Esophagus muscularis mucosa (tissue), 4 donors: ENCODE results near the gene SUPV3L1. TPM values are rescaled to one million over a fixed set of nuclear protein-coding genes. Genes with fewer than 3 reads are reported as not detected.

ENCODE experiments used
- DNase-seq: peaks from one replicate; pipeline ENCODE4 v3.0.0-alpha.2; 2017; ENCODE audit errors: extremely low spot score
- H3K27ac ChIP-seq, 4 donors: fragments of 200-600 bp; sonication (generic); replicated peaks in 1 of 4; 1 replicate in 3 of 4; 2 replicates in 1 of 4; pipeline ENCODE4 v1.5.1; 2016 to 2019; ENCODE audit warnings: mild to moderate bottlenecking in 1 of 4
- H3K27me3 ChIP-seq, 4 donors: fragments of 200-600 bp; sonication (generic); one replicate each; pipeline versions ENCODE4 v1.5.1 to v1.6.0; 2016 to 2019
- H3K36me3 ChIP-seq, 4 donors: fragments of 200-600 bp; sonication (generic); one replicate each; pipeline ENCODE4 v1.5.1; 2016 to 2019
- H3K4me1 ChIP-seq, 4 donors: fragments of 200-600 bp; sonication (generic); one replicate each; pipeline ENCODE4 v1.5.1; 2016 to 2019
- H3K4me3 ChIP-seq, 4 donors: fragments of 200-600 bp; sonication (generic); 1 replicate in 2 of 4; 2 replicates in 2 of 4; pipeline ENCODE4 v1.5.1; 2016 to 2019; ENCODE audit warnings: mild to moderate bottlenecking in 4 of 4, moderate library complexity in 1 of 4
- H3K9me3 ChIP-seq, 4 donors: fragments of 200-600 bp; sonication (generic); 1 replicate in 3 of 4; 2 replicates in 1 of 4; pipeline ENCODE4 v1.5.1; 2016 to 2019
- CTCF ChIP-seq, 3 experiments: fragments of 200-600 bp in 2 of 3; fragments of 450-650 bp in 1 of 3; sonication (generic) in 2 of 3; IDR thresholded peaks; one replicate each; pipeline ENCODE4 v1.5.1; 2017 to 2019; ENCODE audit warnings: antibody characterized with exemption in 3 of 3, mild to moderate bottlenecking in 2 of 3, moderate library complexity in 1 of 3
- EP300 ChIP-seq: sonication (generic); formaldehyde crosslinking; IDR thresholded peaks from one replicate; pipeline ENCODE4 v1.6.1; 2017; ENCODE audit warnings: antibody characterized with exemption
- POLR2A ChIP-seq: fragments of 450-650 bp; IDR thresholded peaks from one replicate; pipeline ENCODE4 v1.6.1; 2017; ENCODE audit warnings: antibody characterized with exemption, moderate library complexity, mild to moderate bottlenecking, low read depth
- POLR2AphosphoS5 ChIP-seq, 2 donors: sonication (generic); formaldehyde crosslinking; IDR thresholded peaks; one replicate each; pipeline ENCODE4 v1.6.1; 2017; ENCODE audit warnings: antibody characterized with exemption in 2 of 2
- WGBS: methylation state at CpG from one replicate; pipeline ENCODE4 v1.1.5; 2018; 5-methylcytosine and 5-hydroxymethylcytosine counted together
- intact Hi-C: fragments of 100-400 bp; cut with DNase I; formaldehyde crosslinking; loops from one replicate; pipeline ENCODE4 v1.15.1; 2023
- total RNA-seq, 4 donors: library from RNA; depleted of rRNA; stranded (reverse); fragments of >200 nt; gene quantifications; one replicate each; pipeline versions ENCODE4 v1.1.0 to v1.2.1, GENCODE V29; 2016

The SUPV3L1 gene
- total RNA-seq, 4 donors from 2014 or later = 15.4 to 21.9 (median 20.4) TPM

DNA sequence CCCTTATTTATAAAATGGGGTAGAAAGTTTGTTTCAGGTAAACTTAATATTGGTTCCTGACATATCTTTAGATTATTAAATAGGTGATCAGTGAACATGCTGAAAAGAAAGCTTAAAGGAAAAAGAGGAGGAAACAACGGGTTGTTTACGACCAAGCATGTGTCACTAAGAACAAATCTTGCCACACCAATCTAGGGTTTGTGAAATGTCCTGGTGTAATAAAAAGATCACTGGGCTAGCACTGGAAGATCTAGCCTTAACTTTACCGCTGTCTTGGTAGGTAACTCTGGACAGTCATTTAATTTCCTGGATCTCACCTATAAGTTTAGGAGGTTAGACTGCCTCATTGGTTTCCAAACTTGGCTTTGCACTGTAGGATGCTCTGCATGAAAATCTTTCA is 37.1 kb upstream of the SUPV3L1 start:
- WGBS = 93% methylated on average over 3 of the region's 3 CpGs
- Histone ChIP-seq H3K9me3 (no peaks in the 10 kb centered on the region), H3K4me1 (peaks cover 0 to 13% (median 5%) of the 10 kb centered on the region in 4 donors), H3K27me3 (no peaks in the 10 kb centered on the region), H3K4me3 (no peak overlapping the region), H3K27ac (no peak overlapping the region), H3K36me3 (peaks cover 0 to 7% (median 4%) of the 10 kb centered on the region in 4 donors)
- intact Hi-C loops = no loop called here
- TF ChIP-seq POLR2AphosphoS5 (IDR thresholded peaks at IDR 0.05) (no peak), CTCF (IDR thresholded peaks at IDR 0.05) (no peak), POLR2A (no peak), EP300 (no peak)
- no peak for DNase-seq

DNA sequence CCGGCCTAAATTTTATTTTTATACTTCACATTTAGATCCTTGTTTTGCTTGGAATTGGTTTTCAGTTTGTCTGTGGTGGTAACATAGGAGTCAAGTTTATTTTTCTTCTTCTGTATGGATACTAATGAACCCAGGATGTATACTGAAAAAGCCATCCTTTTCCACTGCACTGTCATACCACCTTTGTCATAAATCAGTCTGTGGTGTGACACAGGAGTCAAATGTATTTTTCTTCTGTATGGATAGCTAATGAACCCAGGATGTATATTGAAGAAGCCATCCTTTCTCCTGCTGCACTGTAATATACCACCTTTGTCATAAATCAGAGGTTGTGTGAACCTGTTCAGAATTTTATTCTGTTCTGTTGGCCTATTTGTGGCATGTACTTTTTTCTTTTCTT is 34.7 kb upstream of the SUPV3L1 start:
- no peak for DNase-seq
- TF ChIP-seq POLR2AphosphoS5 (IDR thresholded peaks at IDR 0.05) = no peak
- TF ChIP-seq EP300 = no peak
- no peak for TF ChIP-seq CTCF (IDR thresholded peaks at IDR 0.05)
- TF ChIP-seq POLR2A = no peak
- 100% methylated on average over 1 of the region's 1 CpG for WGBS
- intact Hi-C loops = no loop called here
- Histone ChIP-seq H3K27me3 (no peaks in the 10 kb centered on the region), H3K27ac (no peak overlapping the region), H3K9me3 (no peaks in the 10 kb centered on the region), H3K36me3 (peaks cover 0 to 7% (median 3%) of the 10 kb centered on the region in 4 donors), H3K4me1 (peaks cover 0 to 13% (median 5%) of the 10 kb centered on the region in 4 donors), H3K4me3 (no peak overlapping the region)

DNA sequence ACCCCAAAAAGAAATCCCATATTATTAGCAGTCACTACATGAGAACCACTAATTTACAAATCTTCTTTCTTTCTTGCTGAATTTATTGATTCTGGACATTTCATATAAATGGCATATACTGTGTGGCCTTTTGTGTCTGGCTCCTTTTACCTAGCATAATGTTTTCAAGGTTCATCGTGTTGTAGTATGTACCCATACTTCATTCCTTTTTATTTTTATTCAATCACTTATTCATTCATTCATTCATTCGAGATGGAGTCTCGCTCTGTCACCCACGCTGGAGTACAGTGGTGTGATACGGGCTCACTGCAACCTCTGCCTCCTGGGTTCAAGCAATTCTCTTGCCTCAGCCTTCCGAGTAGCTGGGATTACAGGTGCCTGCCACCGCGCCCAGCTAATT is 34.2 kb upstream of the SUPV3L1 start:
- H3K4me1 ChIP-seq = peaks cover 0 to 13% (median 5%) of the 10 kb centered on the region in 4 donors
- no peak overlapping the region for H3K27ac ChIP-seq
- peaks cover 0 to 7% (median 3%) of the 10 kb centered on the region in 4 donors for H3K36me3 ChIP-seq
- no peak for DNase-seq
- intact Hi-C loops = no loop called here
- H3K9me3 ChIP-seq = no peaks in the 10 kb centered on the region
- no peak for TF ChIP-seq POLR2A
- no peaks in the 10 kb centered on the region for H3K27me3 ChIP-seq
- H3K4me3 ChIP-seq = no peak overlapping the region
- WGBS = 96% methylated on average over 8 of the region's 8 CpGs

- Histone ChIP-seq H3K36me3 (peaks cover 0 to 6% (median 3%) of the 10 kb centered on the region in 4 donors), H3K27ac (no peak overlapping the region), H3K27me3 (no peaks in the 10 kb centered on the region), H3K9me3 (no peaks in the 10 kb centered on the region), H3K4me1 (peaks cover 0 to 13% (median 5%) of the 10 kb centered on the region in 4 donors), H3K4me3 (no peak overlapping the region)
- 41% methylated on average over 2 of the region's 2 CpGs for WGBS
- intact Hi-C loops = no loop called here
- no peak for DNase-seq
- TF ChIP-seq POLR2AphosphoS5 (IDR thresholded peaks at IDR 0.05) (no peak), EP300 (no peak), CTCF (IDR thresholded peaks at IDR 0.05) (no peak), POLR2A (no peak)
Measured at GRCh38 chr10:69146759-69147158, 33.3 kb upstream of the SUPV3L1 start.

DNA sequence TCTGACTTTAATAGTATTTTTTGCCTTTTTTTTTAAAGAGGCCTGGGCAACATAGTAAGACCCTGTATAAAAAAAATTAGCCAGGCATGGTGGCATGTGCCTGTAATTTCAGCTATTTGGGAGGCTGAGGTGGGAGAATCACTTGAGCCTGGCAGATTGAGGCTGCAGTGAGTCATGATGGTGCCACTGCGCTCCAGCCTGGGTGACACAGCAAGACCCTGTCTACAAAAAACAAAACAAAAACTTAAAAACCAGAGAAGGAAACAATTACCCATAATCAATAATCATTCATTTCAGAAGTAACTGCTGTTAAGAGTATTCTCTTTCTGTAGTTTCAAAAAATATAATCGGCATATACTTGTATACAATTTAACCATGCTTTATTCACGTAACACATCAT is 28.1 kb upstream of the SUPV3L1 start:
- intact Hi-C loops = no loop called here
- peaks cover 0 to 6% (median 1%) of the 10 kb centered on the region in 4 donors for H3K36me3 ChIP-seq
- H3K4me1 ChIP-seq = peaks cover 0 to 8% (median 5%) of the 10 kb centered on the region in 4 donors
- no peak for DNase-seq
- WGBS = 99% methylated on average over 3 of the region's 3 CpGs
- H3K27me3 ChIP-seq = no peaks in the 10 kb centered on the region
- no peaks in the 10 kb centered on the region for H3K9me3 ChIP-seq
- no peak overlapping the region for H3K4me3 ChIP-seq
- TF ChIP-seq POLR2AphosphoS5 (IDR thresholded peaks at IDR 0.05) (no peak), POLR2A (no peak), CTCF (IDR thresholded peaks at IDR 0.05) (no peak), EP300 (no peak)
- no peak overlapping the region for H3K27ac ChIP-seq
